Gastrocnemius medialis (tissue), 4 donors: ENCODE measurements around the gene CA10. TPM values are rescaled to one million over a fixed set of nuclear protein-coding genes. Genes with fewer than 3 reads are reported as not detected.

Experiments used
- ATAC-seq, 2 donors: fragments of 150-250 bp; one replicate each; pipeline ENCODE4 v1.9.1; 2016
- DNase-seq, 2 donors: peaks; one replicate each; pipeline ENCODE4 v3.0.0-alpha.2; 2019
- H3K27ac ChIP-seq, 4 donors: fragments of 200-600 bp; sonication (generic); 1 replicate in 1 of 4; 2 replicates in 3 of 4; pipeline ENCODE4 v1.5.1; 2016 to 2018; ENCODE audit warnings: mild to moderate bottlenecking in 2 of 4, moderate library complexity in 1 of 4
- H3K27me3 ChIP-seq, 3 donors: fragments of 200-600 bp; sonication (generic) in 2 of 3; 1 replicate in 1 of 3; 2 replicates in 2 of 3; pipeline versions ENCODE4 v1.5.1 to v1.6.0; 2016 to 2019; ENCODE audit warnings: mild to moderate bottlenecking in 1 of 3, moderate library complexity in 1 of 3
- H3K36me3 ChIP-seq, 2 donors: fragments of 200-600 bp; sonication (generic) in 1 of 2; one replicate each; pipeline ENCODE4 v1.5.1; 2017 to 2018
- H3K4me1 ChIP-seq, 2 donors: fragments of 200-600 bp; sonication (generic) in 1 of 2; one replicate each; pipeline ENCODE4 v1.5.1; 2016 to 2017; ENCODE audit warnings: mild to moderate bottlenecking in 2 of 2
- H3K4me3 ChIP-seq, 4 donors: fragments of 200-600 bp; sonication (generic) in 3 of 4; 1 replicate in 1 of 4; 2 replicates in 3 of 4; pipeline ENCODE4 v1.5.1; 2016 to 2019; ENCODE audit warnings: mild to moderate bottlenecking in 2 of 4
- H3K9me3 ChIP-seq, 3 donors: fragments of 200-600 bp; sonication (generic) in 2 of 3; 1 replicate in 1 of 3; 2 replicates in 2 of 3; pipeline ENCODE4 v1.5.1; 2016 to 2019
- POLR2A ChIP-seq, 2 donors: fragments of 450-650 bp; IDR thresholded peaks; one replicate each; pipeline ENCODE4 v1.6.1; 2017; ENCODE audit warnings: antibody characterized with exemption in 2 of 2, mild to moderate bottlenecking in 2 of 2, moderate library complexity in 2 of 2
- in situ Hi-C, 4 donors: fragments of 200-750 bp; cut with MboI; loops; one replicate each; pipeline versions ENCODE4 v1.15.0 to v1.8.0; 2017; ENCODE audit warnings: low sequenced_read_pairs in 4 of 4
- intact Hi-C: fragments of 100-400 bp; cut with DNase I; formaldehyde crosslinking; loops from one replicate; pipeline ENCODE4 v1.15.1; 2023; ENCODE audit warnings: low total_unique reads
- total RNA-seq, 4 donors: library from RNA; depleted of rRNA; stranded (reverse); fragments of >200 nt; gene quantifications; one replicate each; pipeline versions ENCODE4 v1.1.0 to v1.2.3, GENCODE V29; 2016
- TF ChIP-seq, protein P1 (sequence below), 5 experiments: fragments of 450-650 bp in 3 of 5; fragments of 200-600 bp in 2 of 5; sonication (generic) in 2 of 5; IDR thresholded peaks in 4 of 5; conservative IDR thresholded peaks in 1 of 5; 1 replicate in 4 of 5; 2 replicates in 1 of 5; pipeline ENCODE4 v1.5.1; 2016 to 2019; ENCODE audit warnings: antibody characterized with exemption in 5 of 5, mild to moderate bottlenecking in 3 of 5, moderate library complexity in 3 of 5

CA10 gene
- total RNA-seq, 4 donors from 2014 or later = not detected

DNA sequence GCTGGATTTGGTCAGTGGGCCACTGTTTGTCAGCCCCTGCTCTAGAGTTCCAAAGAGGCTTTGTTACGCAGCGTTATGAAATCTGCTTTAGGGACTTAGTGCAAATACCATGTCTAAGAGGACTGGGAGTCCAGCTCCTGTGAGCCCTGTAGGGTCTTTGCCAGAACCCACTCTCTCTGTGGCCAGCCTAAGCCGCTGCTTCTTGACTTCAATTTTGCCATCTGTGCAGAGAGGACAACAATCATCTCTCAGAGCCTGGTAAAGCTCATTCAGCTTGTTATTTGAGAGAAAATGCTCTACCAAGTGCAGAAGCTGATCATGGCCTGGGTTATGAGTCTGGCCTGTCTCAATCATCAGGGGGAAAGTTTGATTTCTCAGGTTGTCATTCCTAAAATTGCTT is 17.9 kb downstream of the CA10 start:
- no peak for ATAC-seq
- Histone ChIP-seq H3K36me3 (no peaks in the 10 kb centered on the region), H3K9me3 (no peaks in the 10 kb centered on the region), H3K4me1 (no peaks in the 10 kb centered on the region), H3K4me3 (no peak overlapping the region), H3K27ac (no peak overlapping the region), H3K27me3 (no peaks in the 10 kb centered on the region)
- no peak for DNase-seq
- TF ChIP-seq POLR2A (IDR thresholded peaks at IDR 0.05) = no peak
- TF ChIP-seq, protein P1, sequence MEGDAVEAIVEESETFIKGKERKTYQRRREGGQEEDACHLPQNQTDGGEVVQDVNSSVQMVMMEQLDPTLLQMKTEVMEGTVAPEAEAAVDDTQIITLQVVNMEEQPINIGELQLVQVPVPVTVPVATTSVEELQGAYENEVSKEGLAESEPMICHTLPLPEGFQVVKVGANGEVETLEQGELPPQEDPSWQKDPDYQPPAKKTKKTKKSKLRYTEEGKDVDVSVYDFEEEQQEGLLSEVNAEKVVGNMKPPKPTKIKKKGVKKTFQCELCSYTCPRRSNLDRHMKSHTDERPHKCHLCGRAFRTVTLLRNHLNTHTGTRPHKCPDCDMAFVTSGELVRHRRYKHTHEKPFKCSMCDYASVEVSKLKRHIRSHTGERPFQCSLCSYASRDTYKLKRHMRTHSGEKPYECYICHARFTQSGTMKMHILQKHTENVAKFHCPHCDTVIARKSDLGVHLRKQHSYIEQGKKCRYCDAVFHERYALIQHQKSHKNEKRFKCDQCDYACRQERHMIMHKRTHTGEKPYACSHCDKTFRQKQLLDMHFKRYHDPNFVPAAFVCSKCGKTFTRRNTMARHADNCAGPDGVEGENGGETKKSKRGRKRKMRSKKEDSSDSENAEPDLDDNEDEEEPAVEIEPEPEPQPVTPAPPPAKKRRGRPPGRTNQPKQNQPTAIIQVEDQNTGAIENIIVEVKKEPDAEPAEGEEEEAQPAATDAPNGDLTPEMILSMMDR (IDR thresholded peaks at IDR 0.05 in 4 of 5, conservative IDR thresholded peaks at IDR 0.05 in 1 of 5) = no peak
- intact Hi-C loops = no loop called here
- in situ Hi-C loops = no loop called here

DNA sequence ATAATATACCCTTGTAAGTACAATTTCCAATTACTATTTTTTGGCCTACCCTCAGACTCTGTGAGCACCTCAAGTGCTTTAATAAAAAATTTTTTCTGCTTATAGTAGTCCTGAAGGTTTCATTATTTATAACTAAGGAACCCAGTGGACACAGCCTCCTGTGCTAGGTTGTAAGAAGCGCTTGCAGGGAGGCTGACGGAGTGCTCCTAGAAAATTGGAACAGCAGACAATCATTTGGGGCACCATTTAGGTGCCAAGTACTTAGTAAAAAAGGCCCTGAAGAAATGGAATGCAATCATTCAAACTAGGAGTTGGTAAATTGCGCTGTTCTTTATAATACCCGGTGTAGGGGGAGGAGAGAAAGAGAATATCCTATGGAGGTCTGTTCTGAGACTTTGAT is 19.8 kb downstream of the CA10 start:
- in situ Hi-C loops (no loop called here), intact Hi-C loops (no loop called here)
- DNase-seq (no peak), ATAC-seq (no peak)
- H3K4me1 ChIP-seq = no peaks in the 10 kb centered on the region
- H3K36me3 ChIP-seq = no peaks in the 10 kb centered on the region
- H3K27me3 ChIP-seq = peaks cover 0 to under 1% (median 0%) of the 10 kb centered on the region in 3 donors
- no peak overlapping the region for H3K27ac ChIP-seq
- no peaks in the 10 kb centered on the region for H3K9me3 ChIP-seq
- TF ChIP-seq, protein P1 (IDR thresholded peaks at IDR 0.05 in 4 of 5, conservative IDR thresholded peaks at IDR 0.05 in 1 of 5) = no peak
- TF ChIP-seq POLR2A (IDR thresholded peaks at IDR 0.05) = no peak
- H3K4me3 ChIP-seq = no peak overlapping the region

- DNase-seq = no peak
- TF ChIP-seq, protein P1 (IDR thresholded peaks at IDR 0.05 in 4 of 5, conservative IDR thresholded peaks at IDR 0.05 in 1 of 5) = no peak
- TF ChIP-seq POLR2A (IDR thresholded peaks at IDR 0.05) = no peak
- in situ Hi-C loops (no loop called here), intact Hi-C loops (no loop called here)
- H3K9me3 ChIP-seq = no peaks in the 10 kb centered on the region
- no peaks in the 10 kb centered on the region for H3K36me3 ChIP-seq
- H3K4me1 ChIP-seq = no peaks in the 10 kb centered on the region
- peaks cover 0 to 2% (median 0%) of the 10 kb centered on the region in 3 donors for H3K27me3 ChIP-seq
- H3K4me3 ChIP-seq = no peak overlapping the region
- ATAC-seq = no peak
- H3K27ac ChIP-seq = no peak overlapping the region
Observed at GRCh38 chr17:52138350-52138749, 20.2 kb downstream of the CA10 start.

DNA sequence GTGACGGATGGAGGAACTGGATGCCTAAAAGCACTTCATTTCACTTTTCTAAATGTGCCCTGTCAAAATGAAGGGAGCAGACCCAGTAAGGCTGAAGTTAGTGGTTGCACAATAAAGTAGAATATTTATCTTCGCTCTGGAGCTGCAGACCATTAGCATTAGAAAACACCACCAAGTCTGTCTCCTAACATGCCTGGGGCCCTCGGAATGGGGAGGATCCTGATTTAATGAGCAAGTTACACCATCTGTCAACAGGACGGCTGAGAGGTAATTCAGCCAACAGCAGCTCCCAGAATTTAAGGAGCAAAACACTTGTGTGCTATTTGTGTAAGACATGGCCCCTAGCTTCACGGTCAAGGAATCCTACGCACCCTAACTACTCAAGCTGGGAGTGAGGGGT is 22.3 kb downstream of the CA10 start:
- TF ChIP-seq, protein P1 (IDR thresholded peaks at IDR 0.05 in 4 of 5, conservative IDR thresholded peaks at IDR 0.05 in 1 of 5) = no peak
- TF ChIP-seq POLR2A (IDR thresholded peaks at IDR 0.05) = no peak
- no peak overlapping the region for H3K27ac ChIP-seq
- H3K4me3 ChIP-seq = no peak overlapping the region
- no peak for DNase-seq
- intact Hi-C loops = no loop called here
- peaks cover 0 to 2% (median 0%) of the 10 kb centered on the region in 3 donors for H3K27me3 ChIP-seq
- H3K36me3 ChIP-seq = no peaks in the 10 kb centered on the region
- H3K9me3 ChIP-seq = no peaks in the 10 kb centered on the region
- in situ Hi-C loops = no loop called here
- ATAC-seq = no peak
- H3K4me1 ChIP-seq = no peaks in the 10 kb centered on the region

DNA sequence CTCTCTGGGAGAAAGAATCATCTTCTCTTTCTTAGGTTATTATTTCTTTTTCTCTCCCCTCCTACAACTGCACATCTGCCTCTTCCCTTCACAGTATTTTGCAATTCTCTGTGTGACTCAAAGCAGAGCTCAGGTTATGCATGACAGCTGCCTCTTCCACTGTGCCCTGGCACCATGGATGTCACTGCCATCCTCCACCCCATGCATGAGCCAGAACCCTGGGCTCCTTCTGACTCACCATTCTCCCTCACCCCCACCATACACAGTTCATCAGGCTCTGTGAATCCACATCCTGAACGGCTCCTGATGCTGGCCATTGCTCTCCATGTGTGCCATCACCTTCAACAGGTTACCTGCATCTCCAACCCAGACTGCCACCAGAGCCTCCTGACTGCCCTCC is 23.9 kb downstream of the CA10 start:
- H3K36me3 ChIP-seq = no peaks in the 10 kb centered on the region
- no peaks in the 10 kb centered on the region for H3K9me3 ChIP-seq
- H3K4me3 ChIP-seq = no peak overlapping the region
- in situ Hi-C loops = no loop called here
- intact Hi-C loops = no loop called here
- peaks cover 0 to 2% (median 0%) of the 10 kb centered on the region in 3 donors for H3K27me3 ChIP-seq
- DNase-seq (no peak), ATAC-seq (no peak)
- H3K4me1 ChIP-seq = no peaks in the 10 kb centered on the region
- no peak overlapping the region for H3K27ac ChIP-seq
- no peak for TF ChIP-seq POLR2A (IDR thresholded peaks at IDR 0.05)
- TF ChIP-seq, protein P1 (IDR thresholded peaks at IDR 0.05 in 4 of 5, conservative IDR thresholded peaks at IDR 0.05 in 1 of 5) = no peak
